HCT116 (cell line): ENCODE measurements around the gene TBRG4. TPM values are rescaled to one million over a fixed set of nuclear protein-coding genes. Genes with fewer than 3 reads are reported as not detected.

Experiments used
- ATAC-seq: fragments of 200-7000 bp; cut with Tn5 transposase; 2 replicates; pipeline ENCODE4 v1.9.1; 2020; ENCODE audit warnings: mild to moderate bottlenecking, moderate library complexity
- BruUV-seq: library from RNA; stranded (reverse); fragments of 400-500 nt; replicated peaks from 2 replicates; lab custom pipeline; 2021; lab: Mats Ljungman, UMichigan
- CTCF ChIA-PET: fragments of 300-600 bp; sonication (Branson Sonifier 250); formaldehyde crosslinking; loops from one replicate; lab custom pipeline; 2021; ENCODE audit warnings: antibody characterized with exemption; lab: Charles Lee
- POLR2A ChIA-PET: fragments of 300-600, 350-600 bp; sonication (Branson Sonifier 250); formaldehyde crosslinking; loops from one replicate; lab custom pipeline; 2021; ENCODE audit warnings: antibody characterized with exemption; lab: Charles Lee
- RAD21 ChIA-PET, 2 experiments: fragments of 300-600 bp; sonication (Branson Sonifier 250); formaldehyde crosslinking; loops; one replicate each; lab custom pipeline; 2023; ENCODE audit warnings: low total read pairs in 2 of 2; ENCODE audit not compliant: uncharacterized antibody in 2 of 2, unreplicated experiment in 2 of 2, low non-redundant PET in 1 of 2; lab: Charles Lee
- DNase-seq: peaks from one replicate; pipeline ENCODE4 v3.0.0-alpha.2; 2010; ENCODE audit warnings: low read depth, low spot score
- H2AFZ ChIP-seq: fragments of 200-600 bp; shearing (Covaris generic), sonication (generic); 2 replicates; pipeline ENCODE4 v1.6.1; 2017; ENCODE audit warnings: low read depth, mixed run types, mixed read lengths, antibody characterized with exemption, low read length; ENCODE audit not compliant: poor library complexity, severe bottlenecking
- H3K27ac ChIP-seq: 2 replicates; pipeline ENCODE4 v1.5.1; 2012; ENCODE audit warnings: low read depth, low read length
- H3K27me3 ChIP-seq: fragments of 200-600 bp; sonication (generic); 2 replicates; pipeline ENCODE4 v1.6.1; 2016; ENCODE audit warnings: mixed run types, low read length, mixed read lengths; ENCODE audit not compliant: insufficient read depth
- H3K36me3 ChIP-seq, 2 experiments: fragments of 200-500 bp in 1 of 2; fragments of 200-600 bp in 1 of 2; sonication (Bioruptor generic) in 1 of 2; sonication (generic) in 1 of 2; 2 replicates each; pipeline versions ENCODE4 v1.5.1 to v1.6.1; 2014 to 2016; ENCODE audit warnings: low read length in 2 of 2, inconsistent platforms in 1 of 2, mixed read lengths in 1 of 2, mixed run types in 1 of 2; ENCODE audit not compliant: insufficient read depth in 2 of 2, control insufficient read depth in 1 of 2
- H3K4me1 ChIP-seq, 2 experiments: fragments of 200-600 bp in 1 of 2; sonication (generic) in 1 of 2; 2 replicates each; pipeline versions ENCODE4 v1.5.1 to v1.6.1; 2012 to 2017; ENCODE audit warnings: low read length in 2 of 2, inconsistent platforms in 1 of 2, mild to moderate bottlenecking in 1 of 2, mixed read lengths in 1 of 2, mixed run types in 1 of 2, moderate library complexity in 1 of 2; ENCODE audit not compliant: insufficient read depth in 2 of 2, control insufficient read depth in 1 of 2
- H3K4me2 ChIP-seq: fragments of 200-600 bp; sonication (generic); 2 replicates; pipeline ENCODE4 v1.6.1; 2017; ENCODE audit warnings: mixed run types, low read length, mixed read lengths
- H3K4me3 ChIP-seq, 2 experiments: fragments of 200-600 bp in 1 of 2; sonication (generic) in 1 of 2; replicated peaks in 1 of 2; 2 replicates each; pipeline ENCODE4 v1.5.1; 2011 to 2016; ENCODE audit warnings: low read length in 2 of 2, control low read depth in 1 of 2, low read depth in 1 of 2, mild to moderate bottlenecking in 1 of 2, mixed read lengths in 1 of 2, mixed run types in 1 of 2
- H3K79me2 ChIP-seq: fragments of 200-600 bp; sonication (generic); 2 replicates; pipeline ENCODE4 v1.6.1; 2017; ENCODE audit warnings: mild to moderate bottlenecking, mixed run types, low read length, moderate library complexity, mixed read lengths; ENCODE audit not compliant: insufficient read depth
- H3K9ac ChIP-seq: fragments of 200-600 bp; sonication (generic); 2 replicates; pipeline ENCODE4 v1.6.1; 2016; ENCODE audit warnings: low read length, mixed read lengths
- H3K9me2 ChIP-seq: fragments of 200-600 bp; sonication (generic), shearing (Covaris generic); 2 replicates; pipeline ENCODE4 v1.6.1; 2017; ENCODE audit warnings: mixed run types, mild to moderate bottlenecking, moderate library complexity; ENCODE audit not compliant: insufficient read depth
- H3K9me3 ChIP-seq, 2 experiments: fragments of 200-500 bp in 1 of 2; fragments of 200-600 bp in 1 of 2; sonication (Bioruptor generic) in 1 of 2; sonication (generic) in 1 of 2; 2 replicates each; pipeline ENCODE4 v1.6.1; 2014 to 2017; ENCODE audit warnings: low read length in 2 of 2, mixed read lengths in 2 of 2, inconsistent platforms in 1 of 2, low read depth in 1 of 2, mild to moderate bottlenecking in 1 of 2, mixed run types in 1 of 2, moderate library complexity in 1 of 2; ENCODE audit not compliant: control insufficient read depth in 1 of 2, insufficient read depth in 1 of 2
- H4K20me1 ChIP-seq: fragments of 200-600 bp; sonication (generic), shearing (Covaris generic); 2 replicates; pipeline ENCODE4 v1.6.1; 2017; ENCODE audit warnings: mixed run types, mild to moderate bottlenecking, moderate library complexity; ENCODE audit not compliant: insufficient read depth
- CBX3 ChIP-seq: IDR thresholded peaks from 2 replicates; pipeline ENCODE4 v1.6.1; 2012; ENCODE audit warnings: low read depth
- EGR1 ChIP-seq: IDR thresholded peaks from 2 replicates; pipeline ENCODE4 v1.6.1; 2012; ENCODE audit warnings: low read depth
- ELF1 ChIP-seq: IDR thresholded peaks from 2 replicates; pipeline ENCODE4 v1.6.1; 2012; ENCODE audit warnings: low read depth, borderline replicate concordance
- EZH2phosphoT487 ChIP-seq: fragments of 200-600 bp; IDR thresholded peaks from 2 replicates; pipeline ENCODE4 v1.6.1; 2018; ENCODE audit warnings: antibody characterized with exemption, borderline replicate concordance
- FOSL1 ChIP-seq: IDR thresholded peaks from 2 replicates; pipeline ENCODE4 v1.6.1; 2012; ENCODE audit warnings: low read depth
- JUND ChIP-seq: IDR thresholded peaks from 2 replicates; pipeline ENCODE4 v1.6.1; 2012
- MAX ChIP-seq: IDR thresholded peaks from 2 replicates; pipeline ENCODE4 v1.6.1; 2012
- POLR2A ChIP-seq: IDR thresholded peaks from 2 replicates; pipeline ENCODE4 v1.7.0; 2011; ENCODE audit warnings: borderline replicate concordance; ENCODE audit not compliant: insufficient read depth, insufficient read length; ENCODE audit errors: extremely low read depth
- POLR2AphosphoS5 ChIP-seq: IDR thresholded peaks from 2 replicates; pipeline ENCODE4 v1.6.1; 2011; ENCODE audit warnings: mild to moderate bottlenecking, low read depth, low read length, moderate library complexity
- RAD21 ChIP-seq: IDR thresholded peaks from 2 replicates; pipeline ENCODE4 v1.6.1; 2012; ENCODE audit warnings: low read depth, mild to moderate bottlenecking
- REST ChIP-seq: IDR thresholded peaks from 2 replicates; pipeline ENCODE4 v1.6.1; 2012; ENCODE audit warnings: low read depth
- SIN3A ChIP-seq: IDR thresholded peaks from 2 replicates; pipeline ENCODE4 v1.6.1; 2012; ENCODE audit warnings: low read depth
- SP1 ChIP-seq: IDR thresholded peaks from 2 replicates; pipeline ENCODE4 v1.6.1; 2012; ENCODE audit warnings: low read depth
- TCF7L2 ChIP-seq: IDR thresholded peaks from 2 replicates; pipeline ENCODE4 v1.7.0; 2011; ENCODE audit warnings: borderline replicate concordance, inconsistent platforms; ENCODE audit not compliant: insufficient read depth, insufficient read length; ENCODE audit errors: extremely low read depth
- ZBTB33 ChIP-seq: IDR thresholded peaks from 2 replicates; pipeline ENCODE4 v1.6.1; 2011; ENCODE audit warnings: mild to moderate bottlenecking, low read length, moderate library complexity; ENCODE audit not compliant: insufficient replicate concordance; ENCODE audit errors: extremely low read depth
- ZFX ChIP-seq: fragments of 450-650 bp; IDR thresholded peaks from 2 replicates; pipeline ENCODE4 v1.6.1; 2017
- ZNF274 ChIP-seq: fragments of 200-500 bp; sonication (Bioruptor generic); IDR thresholded peaks from 2 replicates; pipeline ENCODE4 v1.6.1; 2014; ENCODE audit warnings: mild to moderate bottlenecking, low read depth, low read length, inconsistent platforms
- intact Hi-C: fragments of 100-400 bp; cut with micrococcal nuclease; formaldehyde crosslinking; loops from 2 replicates; pipeline ENCODE4 v1.10.0; 2022
- total RNA-seq: library from RNA; stranded (reverse); gene quantifications from one replicate; pipeline ENCODE4 v1.2.1, GENCODE V29; 2021; ENCODE audit not compliant: unreplicated experiment
- TF ChIP-seq, protein P1 (sequence below): IDR thresholded peaks from 2 replicates; pipeline ENCODE4 v1.6.1; 2012
- TF ChIP-seq, protein P2 (sequence below), 3 experiments: fragments of 200-600 bp in 1 of 3; sonication (generic) in 1 of 3; IDR thresholded peaks in 2 of 3; conservative IDR thresholded peaks in 1 of 3; 2 replicates each; pipeline ENCODE4 v1.5.1; 2012 to 2017; ENCODE audit warnings: low read depth in 2 of 3, low read length in 2 of 3, antibody characterized with exemption in 1 of 3, borderline replicate concordance in 1 of 3, control low read depth in 1 of 3, mild to moderate bottlenecking in 1 of 3, mixed read lengths in 1 of 3, mixed run types in 1 of 3, moderate library complexity in 1 of 3; ENCODE audit not compliant: insufficient read depth in 1 of 3

The TBRG4 gene
- total RNA-seq, 1 experiment from 2014 or later = 136 TPM

GRCh38 chr7:45060295-45060694 lies 51.2 kb downstream of the TBRG4 start:
- Histone ChIP-seq H3K79me2 (peaks cover 4% of the 10 kb centered on the region; the same call in 1 of the 2 replicates), H3K4me3 (no peak overlapping the region), H3K9me2 (no peaks in the 10 kb centered on the region), H3K27ac (no peak overlapping the region), H4K20me1 (no peaks in the 10 kb centered on the region), H3K4me2 (no peak overlapping the region), H3K36me3 (no peaks in the 10 kb centered on the region; a peak in 1 of 4 replicates), H3K27me3 (no peaks in the 10 kb centered on the region), H3K4me1 (peaks cover 0 to 15% of the 10 kb centered on the region in 2 experiments; a peak in 2 of 4 replicates), H3K9ac (no peak overlapping the region), H2AFZ (no peak overlapping the region), H3K9me3 (no peaks in the 10 kb centered on the region)
- no peak for TF ChIP-seq ZFX
- no peak for TF ChIP-seq JUND
- no peak for TF ChIP-seq POLR2A
- no peak for TF ChIP-seq ELF1
- no peak for TF ChIP-seq RAD21
- TF ChIP-seq MAX = no peak
- TF ChIP-seq, protein P1, sequence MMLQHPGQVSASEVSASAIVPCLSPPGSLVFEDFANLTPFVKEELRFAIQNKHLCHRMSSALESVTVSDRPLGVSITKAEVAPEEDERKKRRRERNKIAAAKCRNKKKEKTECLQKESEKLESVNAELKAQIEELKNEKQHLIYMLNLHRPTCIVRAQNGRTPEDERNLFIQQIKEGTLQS = no peak
- no peak for TF ChIP-seq REST
- no peak for TF ChIP-seq POLR2AphosphoS5
- no peak for TF ChIP-seq EGR1
- TF ChIP-seq, protein P2, sequence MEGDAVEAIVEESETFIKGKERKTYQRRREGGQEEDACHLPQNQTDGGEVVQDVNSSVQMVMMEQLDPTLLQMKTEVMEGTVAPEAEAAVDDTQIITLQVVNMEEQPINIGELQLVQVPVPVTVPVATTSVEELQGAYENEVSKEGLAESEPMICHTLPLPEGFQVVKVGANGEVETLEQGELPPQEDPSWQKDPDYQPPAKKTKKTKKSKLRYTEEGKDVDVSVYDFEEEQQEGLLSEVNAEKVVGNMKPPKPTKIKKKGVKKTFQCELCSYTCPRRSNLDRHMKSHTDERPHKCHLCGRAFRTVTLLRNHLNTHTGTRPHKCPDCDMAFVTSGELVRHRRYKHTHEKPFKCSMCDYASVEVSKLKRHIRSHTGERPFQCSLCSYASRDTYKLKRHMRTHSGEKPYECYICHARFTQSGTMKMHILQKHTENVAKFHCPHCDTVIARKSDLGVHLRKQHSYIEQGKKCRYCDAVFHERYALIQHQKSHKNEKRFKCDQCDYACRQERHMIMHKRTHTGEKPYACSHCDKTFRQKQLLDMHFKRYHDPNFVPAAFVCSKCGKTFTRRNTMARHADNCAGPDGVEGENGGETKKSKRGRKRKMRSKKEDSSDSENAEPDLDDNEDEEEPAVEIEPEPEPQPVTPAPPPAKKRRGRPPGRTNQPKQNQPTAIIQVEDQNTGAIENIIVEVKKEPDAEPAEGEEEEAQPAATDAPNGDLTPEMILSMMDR (IDR thresholded peaks at IDR 0.05 in 2 of 3, conservative IDR thresholded peaks at IDR 0.05 in 1 of 3; ENCODE audit: borderline replicate concordance in 1 of 3, insufficient read depth in 1 of 3, low read depth in 2 of 3, low read length in 2 of 3) = no peak
- no peak for TF ChIP-seq TCF7L2
- TF ChIP-seq CBX3 = no peak
- TF ChIP-seq SIN3A = no peak
- no peak for TF ChIP-seq ZNF274
- TF ChIP-seq FOSL1 = no peak
- TF ChIP-seq SP1 = no peak
- TF ChIP-seq EZH2phosphoT487 = no peak
- TF ChIP-seq ZBTB33 = no peak
- intact Hi-C loops = no loop called here
- DNase-seq (no peak), ATAC-seq (no peak)
- ChIA-PET RAD21 (no interaction called here), POLR2A (no interaction called here), CTCF (no interaction called here)
- no TSS peak for BruUV-seq
